Neural cell (in vitro differentiated cells): Measurements from ENCODE around the gene HMSD.

Experiments
- CTCF ChIP-seq: fragments of 450-650 bp; IDR thresholded peaks from 2 replicates; pipeline ENCODE4 v1.5.1; 2014; ENCODE audit warnings: antibody characterized with exemption, mild to moderate bottlenecking, moderate library complexity; ENCODE audit not compliant: poor library complexity, severe bottlenecking
- REST ChIP-seq: IDR thresholded peaks from 2 replicates; pipeline ENCODE4 v1.6.1; 2012; ENCODE audit warnings: borderline replicate concordance

- TF ChIP-seq REST (no peak), CTCF (no peak)
Observed at GRCh38 chr18:63951302-63951705, 2.2 kb downstream of the HMSD start.
